ENCODE data around the gene B3GNT2. TPM values are rescaled to one million over a fixed set of nuclear protein-coding genes. Genes with fewer than 3 reads are reported as not detected.

The B3GNT2 gene
- total and polyA plus RNA-seq, 9 of the 15 experiments (the other 6 are each of a cell fraction or from before 2014, with no cell fraction given): 6.0 to 38.9 (median 25.0) TPM

DNA sequence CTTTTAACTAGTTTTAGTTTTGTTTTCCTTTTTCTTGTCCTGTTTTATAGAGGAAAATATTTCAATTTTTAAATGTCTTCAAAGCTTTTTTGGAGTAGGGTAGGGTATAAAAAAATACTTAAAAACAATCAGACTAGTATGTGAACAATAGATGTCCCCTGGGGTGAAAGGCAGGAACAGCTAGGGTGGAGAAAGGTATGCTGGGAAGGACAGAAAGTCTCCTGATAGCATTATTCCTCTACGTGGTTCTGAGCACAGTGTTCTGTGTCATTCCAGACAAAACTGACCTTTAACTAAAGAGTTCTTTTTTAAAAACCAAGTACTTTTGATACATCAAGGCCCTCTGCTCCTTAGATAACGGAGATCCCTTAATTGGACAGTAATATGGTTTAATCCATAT, 32.1 kb upstream of the B3GNT2 start (continued):
- TF ChIP-seq, protein P1, sequence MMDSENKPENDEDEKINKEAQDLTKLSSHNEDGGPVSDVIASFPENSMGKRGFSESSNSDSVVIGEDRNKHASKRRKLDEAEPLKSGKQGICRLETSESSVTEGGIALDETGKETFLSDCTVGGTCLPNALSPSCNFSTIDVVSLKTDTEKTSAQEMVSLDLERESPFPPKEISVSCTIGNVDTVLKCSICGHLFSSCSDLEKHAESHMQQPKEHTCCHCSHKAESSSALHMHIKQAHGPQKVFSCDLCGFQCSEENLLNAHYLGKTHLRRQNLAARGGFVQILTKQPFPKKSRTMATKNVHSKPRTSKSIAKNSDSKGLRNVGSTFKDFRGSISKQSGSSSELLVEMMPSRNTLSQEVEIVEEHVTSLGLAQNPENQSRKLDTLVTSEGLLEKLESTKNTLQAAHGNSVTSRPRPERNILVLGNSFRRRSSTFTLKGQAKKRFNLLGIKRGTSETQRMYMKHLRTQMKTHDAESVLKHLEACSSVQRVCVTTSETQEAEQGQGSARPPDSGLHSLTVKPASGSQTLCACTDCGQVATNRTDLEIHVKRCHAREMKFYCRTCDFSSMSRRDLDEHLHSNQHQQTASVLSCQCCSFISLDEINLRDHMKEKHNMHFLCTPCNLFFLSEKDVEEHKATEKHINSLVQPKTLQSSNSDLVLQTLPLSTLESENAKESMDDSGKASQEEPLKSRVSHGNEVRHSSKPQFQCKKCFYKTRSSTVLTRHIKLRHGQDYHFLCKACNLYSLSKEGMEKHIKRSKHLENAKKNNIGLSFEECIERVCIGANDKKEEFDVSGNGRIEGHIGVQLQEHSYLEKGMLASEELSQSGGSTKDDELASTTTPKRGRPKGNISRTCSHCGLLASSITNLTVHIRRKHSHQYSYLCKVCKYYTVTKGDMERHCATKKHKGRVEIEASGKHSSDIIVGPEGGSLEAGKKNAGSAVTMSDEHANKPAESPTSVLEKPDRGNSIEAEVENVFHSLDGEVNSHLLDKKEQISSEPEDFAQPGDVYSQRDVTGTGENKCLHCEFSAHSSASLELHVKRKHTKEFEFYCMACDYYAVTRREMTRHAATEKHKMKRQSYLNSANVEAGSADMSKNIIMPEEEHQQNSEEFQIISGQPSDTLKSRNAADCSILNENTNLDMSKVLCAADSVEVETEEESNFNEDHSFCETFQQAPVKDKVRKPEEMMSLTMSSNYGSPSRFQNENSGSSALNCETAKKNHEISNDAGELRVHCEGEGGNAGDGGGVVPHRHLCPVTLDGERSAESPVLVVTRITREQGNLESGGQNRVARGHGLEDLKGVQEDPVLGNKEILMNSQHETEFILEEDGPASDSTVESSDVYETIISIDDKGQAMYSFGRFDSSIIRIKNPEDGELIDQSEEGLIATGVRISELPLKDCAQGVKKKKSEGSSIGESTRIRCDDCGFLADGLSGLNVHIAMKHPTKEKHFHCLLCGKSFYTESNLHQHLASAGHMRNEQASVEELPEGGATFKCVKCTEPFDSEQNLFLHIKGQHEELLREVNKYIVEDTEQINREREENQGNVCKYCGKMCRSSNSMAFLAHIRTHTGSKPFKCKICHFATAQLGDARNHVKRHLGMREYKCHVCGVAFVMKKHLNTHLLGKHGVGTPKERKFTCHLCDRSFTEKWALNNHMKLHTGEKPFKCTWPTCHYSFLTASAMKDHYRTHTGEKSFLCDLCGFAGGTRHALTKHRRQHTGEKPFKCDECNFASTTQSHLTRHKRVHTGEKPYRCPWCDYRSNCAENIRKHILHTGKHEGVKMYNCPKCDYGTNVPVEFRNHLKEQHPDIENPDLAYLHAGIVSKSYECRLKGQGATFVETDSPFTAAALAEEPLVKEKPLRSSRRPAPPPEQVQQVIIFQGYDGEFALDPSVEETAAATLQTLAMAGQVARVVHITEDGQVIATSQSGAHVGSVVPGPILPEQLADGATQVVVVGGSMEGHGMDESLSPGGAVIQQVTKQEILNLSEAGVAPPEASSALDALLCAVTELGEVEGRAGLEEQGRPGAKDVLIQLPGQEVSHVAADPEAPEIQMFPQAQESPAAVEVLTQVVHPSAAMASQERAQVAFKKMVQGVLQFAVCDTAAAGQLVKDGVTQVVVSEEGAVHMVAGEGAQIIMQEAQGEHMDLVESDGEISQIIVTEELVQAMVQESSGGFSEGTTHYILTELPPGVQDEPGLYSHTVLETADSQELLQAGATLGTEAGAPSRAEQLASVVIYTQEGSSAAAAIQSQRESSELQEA (IDR thresholded peaks at IDR 0.05; ENCODE audit: low read depth): no peak
- no peak for TF ChIP-seq STAT5B (CRISPR knock-in tag; IDR thresholded peaks at IDR 0.05)
- no peak for TF ChIP-seq HLTF (IDR thresholded peaks at IDR 0.05)
- TF ChIP-seq BRD9 (IDR thresholded peaks at IDR 0.05; ENCODE audit: low read depth, partially characterized antibody): no peak
- TF ChIP-seq THAP12 (CRISPR knock-in tag; IDR thresholded peaks at IDR 0.05): no peak
- no peak for TF ChIP-seq SPI1 (IDR thresholded peaks at IDR 0.05; ENCODE audit: borderline replicate concordance, low read depth, low read length)

Data from K562 (cell line).